Bronchial epithelial cell (primary cell): ENCODE data around the gene AP4E1. TPM values are rescaled to one million over a fixed set of nuclear protein-coding genes. Genes with fewer than 3 reads are reported as not detected.

Experiments used
- DNase-seq: peaks from one replicate; pipeline ENCODE4 v3.0.0-alpha.2; 2010; ENCODE audit warnings: low read depth
- FAIRE-seq: peaks from 2 replicates; lab custom pipeline; 2011; peaks lifted over from hg19 to GRCh38; lab: Jason Lieb, UNC
- H3K27me3 ChIP-seq: 2 replicates; pipeline ENCODE4 v1.5.1; 2011; ENCODE audit warnings: low read length; ENCODE audit not compliant: control insufficient read depth, insufficient read depth
- H3K36me3 ChIP-seq: 2 replicates; pipeline ENCODE4 v1.5.1; 2011; ENCODE audit warnings: low read length; ENCODE audit not compliant: control insufficient read depth, insufficient read depth
- H3K4me3 ChIP-seq: 2 replicates; pipeline ENCODE4 v1.5.1; 2011; ENCODE audit warnings: mild to moderate bottlenecking, low read depth, low read length, control low read depth
- CTCF ChIP-seq: IDR thresholded peaks from 2 replicates; pipeline ENCODE4 v1.5.1; 2011; ENCODE audit warnings: mild to moderate bottlenecking, moderate library complexity, low read length, control low read depth, inconsistent platforms; ENCODE audit not compliant: insufficient read depth, severe bottlenecking
- total RNA-seq: library from RNA; depleted of rRNA; stranded (reverse); fragments of >200 nt; gene quantifications from 2 replicates; pipeline ENCODE4 v1.2.1, GENCODE V29; 2014

The AP4E1 gene
- total RNA-seq, 1 donor from 2014 or later, result 18.2 TPM

- Histone ChIP-seq H3K4me3 (no peak overlapping the region), H3K36me3 (peaks cover 4% of the 10 kb centered on the region), H3K27me3 (no peaks in the 10 kb centered on the region)
- peak; percentile 27 for DNase-seq
- TF ChIP-seq CTCF, result no peak
- FAIRE-seq, result no peak
Measured at GRCh38 chr15:50993598-50993997, 85.1 kb downstream of the AP4E1 start.

- peak; percentile 84 for DNase-seq
- H3K27me3 ChIP-seq, result no peaks in the 10 kb centered on the region
- no peak overlapping the region for H3K4me3 ChIP-seq
- no peak for FAIRE-seq
- H3K36me3 ChIP-seq, result peaks cover 4% of the 10 kb centered on the region
- no peak for TF ChIP-seq CTCF
Measured at GRCh38 chr15:50996641-50997040, 88.2 kb downstream of the AP4E1 start.

GRCh38 chr15:50997371-50998051 is 89.0 kb downstream of the AP4E1 start:
- peaks cover 4% of the 10 kb centered on the region for H3K36me3 ChIP-seq
- no peak for TF ChIP-seq CTCF
- FAIRE-seq, result no peak
- no peak for DNase-seq
- no peak overlapping the region for H3K4me3 ChIP-seq
- H3K27me3 ChIP-seq, result no peaks in the 10 kb centered on the region

- Histone ChIP-seq H3K27me3 (no peaks in the 10 kb centered on the region), H3K4me3 (no peak overlapping the region), H3K36me3 (no peaks in the 10 kb centered on the region)
- no peak for TF ChIP-seq CTCF
- peak; percentile 94 for DNase-seq
- FAIRE-seq, result peak; percentile 98
Measured at GRCh38 chr15:51004103-51004551, 95.6 kb downstream of the AP4E1 start.

- H3K4me3 ChIP-seq, result no peak overlapping the region
- no peaks in the 10 kb centered on the region for H3K27me3 ChIP-seq
- TF ChIP-seq CTCF, result no peak
- DNase-seq, result no peak
- FAIRE-seq, result no peak
- H3K36me3 ChIP-seq, result no peaks in the 10 kb centered on the region
Measured at GRCh38 chr15:51006336-51006985, 98.0 kb downstream of the AP4E1 start.
